Trophoblast cell (in vitro differentiated cells and primary cell): ENCODE results near the gene BEX5.
A peak's percentile ranks its signal among the peaks of the same experiment; 100 is the strongest.
"Not testable (repeated sequence)": the region's sequence is repeated elsewhere in the genome, so short reads cannot be mapped to it uniquely, and the experiment has no call there.

Experiments
- DNase-seq, 2 donors: peaks; one replicate each; pipeline ENCODE4 v3.0.0-alpha.2; 2016
- H2AFZ ChIP-seq: 2 replicates; pipeline ENCODE4 v1.6.1; 2013; ENCODE audit warnings: low read length, moderate library complexity, mild to moderate bottlenecking; ENCODE audit not compliant: insufficient read depth, poor library complexity
- H2AK5ac ChIP-seq: 2 replicates; pipeline ENCODE4 v1.6.1; 2013; ENCODE audit warnings: mild to moderate bottlenecking, low read length
- H2BK120ac ChIP-seq: 2 replicates; pipeline ENCODE4 v1.6.1; 2013; ENCODE audit warnings: low read length, mild to moderate bottlenecking, moderate library complexity; ENCODE audit not compliant: insufficient read depth, poor library complexity
- H2BK12ac ChIP-seq: 2 replicates; pipeline ENCODE4 v1.6.1; 2013; ENCODE audit warnings: mild to moderate bottlenecking, low read length, moderate library complexity
- H2BK5ac ChIP-seq: 2 replicates; pipeline ENCODE4 v1.6.1; 2013; ENCODE audit warnings: low read length, low read depth, moderate library complexity, mild to moderate bottlenecking; ENCODE audit not compliant: poor library complexity
- H3K14ac ChIP-seq: 2 replicates; pipeline ENCODE4 v1.6.1; 2013; ENCODE audit warnings: mild to moderate bottlenecking, low read length
- H3K18ac ChIP-seq: 2 replicates; pipeline ENCODE4 v1.6.1; 2013; ENCODE audit warnings: mild to moderate bottlenecking, low read length
- H3K23ac ChIP-seq: 2 replicates; pipeline ENCODE4 v1.6.1; 2013; ENCODE audit warnings: low read length
- H3K27ac ChIP-seq: 2 replicates; pipeline ENCODE4 v1.5.1; 2013; ENCODE audit warnings: low read depth, mild to moderate bottlenecking, inconsistent platforms, low read length, moderate library complexity
- H3K27me3 ChIP-seq: 2 replicates; pipeline ENCODE4 v1.6.1; 2013; ENCODE audit warnings: inconsistent platforms, mild to moderate bottlenecking, low read length, moderate library complexity; ENCODE audit not compliant: insufficient read depth
- H3K36me3 ChIP-seq, 2 experiments: 1 replicate in 1 of 2; 2 replicates in 1 of 2; pipeline ENCODE4 v1.6.1; 2013; ENCODE audit warnings: low read length in 2 of 2, mild to moderate bottlenecking in 2 of 2, moderate library complexity in 1 of 2; ENCODE audit not compliant: insufficient read depth in 2 of 2, control insufficient read depth in 1 of 2
- H3K4ac ChIP-seq: 2 replicates; pipeline ENCODE4 v1.6.1; 2013; ENCODE audit warnings: low read depth, mild to moderate bottlenecking, low read length, moderate library complexity
- H3K4me1 ChIP-seq, 2 experiments: 1 replicate in 1 of 2; 2 replicates in 1 of 2; pipeline ENCODE4 v1.6.1; 2013; ENCODE audit warnings: low read length in 2 of 2, mild to moderate bottlenecking in 2 of 2, moderate library complexity in 1 of 2; ENCODE audit not compliant: insufficient read depth in 2 of 2, control insufficient read depth in 1 of 2
- H3K4me2 ChIP-seq: 2 replicates; pipeline ENCODE4 v1.6.1; 2013; ENCODE audit warnings: inconsistent platforms, mild to moderate bottlenecking, low read length, moderate library complexity
- H3K4me3 ChIP-seq: 2 replicates; pipeline ENCODE4 v1.5.1; 2013; ENCODE audit warnings: mild to moderate bottlenecking, low read depth, low read length, inconsistent platforms
- H3K79me1 ChIP-seq: one replicate; pipeline ENCODE4 v1.6.1; 2013; ENCODE audit warnings: low read length
- H3K79me2 ChIP-seq: 2 replicates; pipeline ENCODE4 v1.6.1; 2013; ENCODE audit warnings: low read length, mild to moderate bottlenecking; ENCODE audit not compliant: control insufficient read depth, insufficient read depth, poor library complexity
- H3K9ac ChIP-seq: 2 replicates; pipeline ENCODE4 v1.6.1; 2013; ENCODE audit warnings: mild to moderate bottlenecking, low read length
- H3K9me3 ChIP-seq: 2 replicates; pipeline ENCODE4 v1.6.1; 2013; ENCODE audit warnings: low read depth, mild to moderate bottlenecking, control low read depth, inconsistent platforms, low read length; ENCODE audit not compliant: insufficient read depth
- H4K12ac ChIP-seq: 2 replicates; pipeline ENCODE4 v1.6.1; 2013; ENCODE audit warnings: low read depth, mild to moderate bottlenecking, low read length, moderate library complexity
- H4K8ac ChIP-seq: 2 replicates; pipeline ENCODE4 v1.6.1; 2013; ENCODE audit warnings: low read depth, mild to moderate bottlenecking, low read length, moderate library complexity
- H4K91ac ChIP-seq: one replicate; pipeline ENCODE4 v1.6.1; 2013; ENCODE audit warnings: low read depth, mild to moderate bottlenecking, low read length, moderate library complexity
- WGBS: extraction: QIAGEN DNeasy Blood & Tissue Kit; methylation state at CpG from one replicate; pipeline ENCODE4 v1.1.7; 2013; ENCODE audit warnings: missing lambda C conversion rate; ENCODE audit not compliant: insufficient read length, insufficient coverage; ENCODE audit errors: extremely low coverage; 5-methylcytosine and 5-hydroxymethylcytosine counted together

The BEX5 gene

GRCh38 chrX:102129473-102129872 lies 26.3 kb downstream of the BEX5 start:
- Histone ChIP-seq H4K8ac (no peak overlapping the region), H3K4me3 (no peak overlapping the region), H4K12ac (no peak overlapping the region), H4K91ac (no peak overlapping the region), H3K9me3 (no peaks in the 10 kb centered on the region), H3K79me1 (no peaks in the 10 kb centered on the region), H2BK12ac (no peak overlapping the region), H2AFZ (no peak overlapping the region), H2BK120ac (no peak overlapping the region), H3K14ac (no peak overlapping the region), H3K36me3 (no peaks in the 10 kb centered on the region), H3K4me1 (no peaks in the 10 kb centered on the region), H3K27ac (no peak overlapping the region), H3K23ac (no peak overlapping the region), H3K18ac (no peak overlapping the region), H3K4me2 (no peak overlapping the region), H3K27me3 (peaks cover 4% of the 10 kb centered on the region), H3K4ac (no peak overlapping the region), H2AK5ac (no peak overlapping the region), H3K79me2 (no peaks in the 10 kb centered on the region), H3K9ac (no peak overlapping the region), H2BK5ac (no peak overlapping the region)
- no CpG with 5 or more reads among the region's 1 CpG for WGBS
- DNase-seq, result peak in 1 of 2 donors; percentile 1

- no CpG with 5 or more reads among the region's 8 CpGs for WGBS
Observed at GRCh38 chrX:102126863-102127262, 28.9 kb downstream of the BEX5 start.

GRCh38 chrX:102126080-102126818 lies 29.5 kb downstream of the BEX5 start:
- not testable (repeated sequence) for H3K36me3 ChIP-seq, H3K4ac ChIP-seq, H2AK5ac ChIP-seq, H3K9ac ChIP-seq, H2BK120ac ChIP-seq, H2AFZ ChIP-seq, H3K4me2 ChIP-seq, H2BK5ac ChIP-seq, H3K4me1 ChIP-seq, H3K27ac ChIP-seq, H3K18ac ChIP-seq, H3K79me2 ChIP-seq, H3K9me3 ChIP-seq, H2BK12ac ChIP-seq, H3K79me1 ChIP-seq, H3K14ac ChIP-seq, H3K27me3 ChIP-seq, H4K8ac ChIP-seq, DNase-seq, H4K12ac ChIP-seq, H3K4me3 ChIP-seq, H4K91ac ChIP-seq, H3K23ac ChIP-seq
- WGBS, result no CpG with 5 or more reads among the region's 21 CpGs

More at GRCh38 chrX:102126863-102127262, 28.9 kb downstream of the BEX5 start:
- Histone ChIP-seq H3K79me2 (no peaks in the 10 kb centered on the region), H2AFZ (no peak overlapping the region), H3K36me3 (no peaks in the 10 kb centered on the region), H4K91ac (no peak overlapping the region), H3K4ac (no peak overlapping the region), H4K8ac (no peak overlapping the region), H3K9ac (no peak overlapping the region), H2BK5ac (no peak overlapping the region), H3K4me2 (no peak overlapping the region), H3K14ac (no peak overlapping the region), H2BK12ac (no peak overlapping the region), H2AK5ac (no peak overlapping the region), H3K4me1 (no peaks in the 10 kb centered on the region), H3K4me3 (no peak overlapping the region), H3K9me3 (no peaks in the 10 kb centered on the region), H3K27me3 (peaks cover 4% of the 10 kb centered on the region), H3K27ac (no peak overlapping the region), H4K12ac (no peak overlapping the region), H2BK120ac (no peak overlapping the region), H3K18ac (no peak overlapping the region), H3K23ac (no peak overlapping the region), H3K79me1 (no peaks in the 10 kb centered on the region)
- DNase-seq, result no peak

GRCh38 chrX:102125436-102125835 lies 30.3 kb downstream of the BEX5 start, which contains the start of gene TCEAL2:
TCEAL2 (plus strand) TSS chrX:102125679; CDS start chrX:102126831, 1,152 bp downstream.
- not testable (repeated sequence) for DNase-seq, H2BK5ac ChIP-seq, H2BK12ac ChIP-seq, H3K27me3 ChIP-seq, H3K4me3 ChIP-seq, H3K14ac ChIP-seq, H3K18ac ChIP-seq, H4K12ac ChIP-seq, H2AK5ac ChIP-seq, H3K36me3 ChIP-seq, H2BK120ac ChIP-seq, H3K79me2 ChIP-seq, H4K91ac ChIP-seq, H3K9me3 ChIP-seq, H3K27ac ChIP-seq, H3K4me1 ChIP-seq, H4K8ac ChIP-seq, H3K9ac ChIP-seq, H2AFZ ChIP-seq, H3K4ac ChIP-seq, H3K79me1 ChIP-seq, H3K23ac ChIP-seq
- WGBS, result no CpG with 5 or more reads among the region's 38 CpGs
- peak within 1 kb of the TSS; percentile 61 for H3K4me2 ChIP-seq
